Activated naive CD8-positive, alpha-beta T cell treated with anti-CD3 and anti-CD28 coated beads, Interleukin-2, amount 50 U/mL, for 16 hours (primary cell): Measurements from ENCODE around the gene SVEP1.
"Not testable (repeated sequence)": the region's sequence is repeated elsewhere in the genome, so short reads cannot be mapped to it uniquely, and the experiment has no call there.

Source experiments
- DNase-seq: peaks from one replicate; pipeline ENCODE4 v3.0.0-alpha.2; 2020; ENCODE audit warnings: low read depth, low spot score

The SVEP1 gene

GRCh38 chr9:110579034-110579861, at the start of gene SVEP1:
Gene SVEP1 (minus strand): TSS chr9:110579741. CDS start chr9:110579543, 198 bp downstream.
- no peak for DNase-seq

DNA sequence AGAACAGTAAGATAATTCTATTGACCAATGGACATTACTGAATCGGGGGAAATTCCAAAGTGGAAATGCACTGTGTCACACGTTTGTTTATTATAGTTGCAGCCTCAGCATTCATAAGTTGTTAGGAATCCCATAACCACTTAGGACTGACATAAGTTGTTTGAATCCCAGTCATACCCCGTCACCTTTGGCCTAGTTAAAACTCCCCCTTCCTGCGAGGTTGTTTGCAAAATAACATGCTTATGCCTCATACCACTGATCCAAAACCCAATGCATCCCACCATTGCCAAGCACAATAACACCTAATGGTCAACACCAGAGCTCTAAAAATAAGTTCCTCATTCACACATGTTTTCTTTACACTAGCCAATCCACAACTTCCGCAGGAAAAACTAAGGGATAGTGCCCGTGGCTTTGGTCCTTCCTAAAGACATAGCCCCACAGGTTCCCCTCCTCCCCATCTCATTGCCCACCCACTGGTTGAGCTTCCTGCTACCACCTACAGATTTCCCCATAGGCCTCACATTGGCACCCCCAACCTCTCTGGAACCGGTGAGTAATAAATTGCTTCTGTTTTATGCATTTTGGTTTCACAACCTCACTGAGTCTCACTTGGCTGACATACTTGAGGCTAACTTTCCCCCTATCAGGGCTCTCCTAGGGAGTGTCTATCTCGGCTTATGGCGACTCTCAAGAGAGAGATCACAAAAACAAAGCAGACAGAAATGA, 46.7 kb upstream of the SVEP1 start:
- DNase-seq: no peak

DNA sequence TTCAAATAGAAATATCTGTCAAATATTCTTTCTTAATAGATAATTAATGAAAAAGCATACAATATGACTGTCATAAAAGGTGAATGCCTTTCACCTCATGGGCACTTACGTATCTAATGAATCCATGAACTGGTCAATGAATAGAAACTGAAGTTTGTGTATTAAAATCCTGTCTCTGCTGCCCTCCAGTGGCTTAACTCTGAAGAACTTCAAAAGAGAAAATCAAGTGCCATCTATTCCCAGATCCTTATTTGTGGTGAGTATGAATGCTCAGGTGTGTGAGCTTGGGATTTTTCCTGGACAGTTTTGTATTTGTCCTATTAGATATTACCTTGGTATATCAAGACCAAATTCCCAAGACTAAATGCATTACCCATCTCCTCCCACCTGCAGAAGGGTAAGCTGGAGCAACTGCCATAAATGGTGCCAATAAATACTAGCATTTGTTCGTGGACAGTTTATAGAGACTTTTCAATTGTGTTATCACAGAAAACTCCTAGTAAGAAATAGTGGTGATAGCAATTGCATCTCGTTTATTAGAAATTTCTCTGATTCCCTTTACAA, 44.0 kb upstream of the SVEP1 start:
- DNase-seq: no peak

DNA sequence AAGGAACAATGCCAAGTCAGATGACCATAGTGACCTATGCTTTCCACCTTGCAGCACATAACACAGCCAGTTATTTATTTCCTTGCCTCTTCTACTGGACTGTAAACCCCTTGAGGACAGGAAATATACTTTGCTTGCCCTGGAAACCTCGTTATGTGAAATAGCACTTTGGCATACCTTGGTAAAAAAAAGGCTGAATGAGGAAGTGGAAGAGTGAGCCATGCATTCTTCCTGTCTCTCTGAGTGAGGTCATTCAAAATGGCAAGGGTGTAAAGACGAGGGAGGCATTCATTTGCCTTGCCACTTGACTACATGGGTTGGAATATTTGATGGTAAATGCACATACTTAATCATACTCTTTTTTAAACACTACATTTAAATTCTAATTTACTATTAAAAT, 42.8 kb upstream of the SVEP1 start:
- no peak for DNase-seq

GRCh38 chr9:110620726-110621125, 41.2 kb upstream of the SVEP1 start:
- no peak for DNase-seq

DNA sequence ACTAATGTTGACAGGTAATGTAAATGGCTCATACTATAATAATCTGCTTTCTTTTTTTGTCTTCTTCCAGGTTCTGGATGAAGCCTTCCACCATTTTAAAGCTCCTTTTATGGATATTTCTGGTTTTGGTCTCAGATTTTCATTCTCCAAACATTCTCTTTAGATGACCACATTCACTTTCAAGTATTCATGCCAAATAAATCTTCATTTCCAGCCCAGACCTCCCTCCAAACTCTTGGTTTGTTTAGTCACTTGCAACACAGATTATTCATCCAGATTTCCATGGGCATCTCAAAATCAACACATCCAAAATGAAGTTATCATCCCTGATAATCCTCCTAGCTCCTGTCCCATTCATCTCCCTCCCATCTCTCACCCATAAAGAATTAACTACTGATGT, 40.3 kb upstream of the SVEP1 start:
- no peak for DNase-seq

GRCh38 chr9:110615498-110615897, 36.0 kb upstream of the SVEP1 start:
- DNase-seq: no peak

DNA sequence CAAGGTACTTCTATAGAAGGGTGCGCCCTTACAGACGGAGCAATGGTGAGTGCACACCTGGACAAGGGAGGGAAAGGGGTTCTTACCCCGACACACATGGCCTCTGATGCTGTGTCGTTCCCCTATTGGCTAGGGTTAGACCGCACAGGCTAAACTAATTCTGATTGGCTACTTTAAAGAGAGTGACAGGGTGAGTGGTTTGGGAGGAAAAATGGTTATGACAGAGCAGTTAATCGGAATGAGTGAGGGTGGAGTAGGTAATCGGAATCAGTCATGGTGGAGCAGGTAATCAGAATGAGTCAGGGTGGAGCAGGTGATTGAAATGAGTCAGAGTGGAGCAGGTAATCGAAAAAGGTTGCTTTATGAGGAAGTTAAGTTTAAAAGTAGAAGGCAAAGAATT, 35.0 kb upstream of the SVEP1 start:
- not testable (repeated sequence) for DNase-seq

DNA sequence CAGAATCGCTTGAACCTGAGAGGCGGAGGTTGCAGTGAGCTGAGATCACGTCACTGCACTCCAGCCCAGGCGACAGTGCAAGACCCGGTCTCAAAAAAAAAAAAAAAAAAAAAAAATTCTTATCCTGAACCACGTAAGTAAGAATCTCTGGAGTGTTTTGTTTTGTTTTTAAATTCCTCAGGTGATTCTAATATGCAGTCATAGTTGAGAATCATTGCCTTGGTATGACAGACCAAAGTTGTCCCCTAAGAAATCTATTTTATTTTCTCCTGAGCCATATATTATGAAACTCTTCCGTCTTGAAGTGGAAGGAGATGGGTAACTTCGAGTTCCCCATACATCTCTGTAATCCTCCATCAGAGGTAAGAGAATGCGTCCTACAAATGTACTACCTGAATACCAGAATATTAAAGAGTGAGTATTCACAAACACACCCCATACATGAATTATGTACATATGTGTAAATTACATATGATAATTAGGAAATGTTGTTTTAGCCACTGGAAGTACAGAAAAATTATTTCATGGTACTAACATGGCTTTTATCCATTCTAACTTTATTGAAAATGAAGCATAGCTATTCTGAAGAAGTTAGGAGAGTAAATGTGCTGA, 26.7 kb upstream of the SVEP1 start:
- DNase-seq: no peak

DNA sequence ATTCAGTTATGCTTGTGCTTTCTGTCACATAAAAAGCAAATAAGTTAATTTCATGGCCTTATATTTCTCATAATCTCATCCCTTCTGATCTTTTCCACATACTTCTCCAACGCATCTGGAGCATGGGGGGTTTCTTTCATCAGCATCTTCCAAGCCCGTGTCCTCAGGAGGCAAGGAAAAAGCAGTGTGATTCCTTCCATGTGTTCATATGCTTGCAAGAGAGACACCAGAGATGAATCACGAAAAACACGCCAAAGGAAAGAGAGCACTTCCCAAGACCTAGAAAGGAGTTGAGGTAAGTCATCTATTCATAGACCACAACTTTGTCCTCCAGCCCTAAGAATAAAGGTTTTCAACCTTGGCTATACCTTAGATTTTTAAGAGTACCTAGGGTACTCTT, 26.0 kb upstream of the SVEP1 start:
- DNase-seq: no peak

GRCh38 chr9:110604171-110604601, 24.6 kb upstream of the SVEP1 start:
- no peak for DNase-seq

DNA sequence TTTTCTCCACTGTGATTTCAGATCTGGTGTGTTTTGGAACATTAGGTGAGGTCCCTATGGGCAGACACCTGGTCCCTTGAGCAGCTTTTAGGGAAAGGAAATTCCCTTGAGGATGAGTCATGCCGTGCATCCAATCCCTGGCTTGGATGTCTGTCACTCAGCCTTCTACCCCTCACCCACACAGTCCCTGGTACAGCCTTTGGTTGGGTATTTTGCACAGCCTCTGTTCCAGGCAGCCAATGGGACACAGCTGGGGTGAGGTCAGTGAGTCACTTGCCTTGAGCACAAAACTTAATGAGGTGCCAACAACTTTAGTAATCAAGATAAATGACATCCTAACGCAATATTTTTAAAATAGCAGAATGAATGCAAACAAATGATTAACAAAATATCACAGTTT, 22.7 kb upstream of the SVEP1 start:
- no peak for DNase-seq

- no peak for DNase-seq
These were observed 21.6 kb upstream of the SVEP1 start for GRCh38 chr9:110601098-110601497.

DNA sequence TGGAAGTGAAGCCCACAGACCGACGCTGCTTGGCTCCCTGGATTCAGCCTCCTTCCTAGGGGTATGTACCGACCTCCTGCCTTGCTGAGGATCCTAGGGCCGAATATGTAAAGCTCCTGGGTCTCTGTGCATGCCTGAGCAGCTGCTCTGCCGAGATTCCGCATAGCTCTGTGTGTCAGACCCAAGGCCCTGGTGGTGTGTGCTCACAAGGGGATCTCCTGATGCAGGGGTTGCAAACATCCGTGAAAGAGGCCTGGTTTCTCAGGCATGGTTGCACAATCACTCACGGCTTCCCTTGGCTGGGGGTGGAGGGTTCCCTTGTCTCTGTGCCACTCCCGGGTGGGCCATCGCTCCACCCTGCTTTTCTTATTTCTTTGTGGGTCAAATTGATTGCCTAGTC, 19.9 kb upstream of the SVEP1 start:
- DNase-seq: no peak

DNA sequence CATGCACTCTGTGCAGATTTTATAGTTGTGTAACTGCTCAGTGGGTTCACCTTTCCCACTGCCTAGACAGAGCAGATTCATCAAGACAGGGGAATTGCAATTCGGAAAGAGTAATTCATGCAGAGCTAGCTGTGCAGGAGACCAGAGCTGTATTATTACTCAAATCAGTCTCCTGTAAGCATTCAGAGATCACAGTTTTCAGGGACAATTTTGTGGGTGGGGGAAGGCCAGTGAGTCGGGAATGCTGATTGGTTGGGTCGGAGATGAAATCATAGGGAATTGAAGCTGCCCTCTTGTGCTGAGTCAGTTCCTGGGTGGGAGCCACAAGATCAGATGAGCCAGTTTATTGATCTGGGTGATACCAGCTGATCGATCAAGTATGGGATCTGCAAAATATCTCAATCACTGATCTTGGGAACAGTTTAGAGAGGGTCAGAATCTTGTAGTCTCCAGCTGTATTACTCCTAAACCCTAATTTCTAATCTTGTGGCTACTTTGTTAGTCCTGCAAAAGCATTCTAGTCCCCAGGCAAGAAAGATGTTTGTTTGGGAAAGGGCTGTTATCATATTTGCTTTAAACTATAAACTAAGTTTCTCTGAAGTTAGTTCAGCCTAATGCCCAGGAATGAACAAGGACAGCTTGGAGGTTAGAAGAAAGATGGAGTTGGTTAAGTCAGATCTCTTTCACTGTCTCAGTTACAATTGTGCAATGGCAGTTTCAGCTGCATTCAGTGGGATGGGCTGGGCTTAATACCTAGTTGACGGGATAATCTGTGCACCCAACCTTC, 12.7 kb upstream of the SVEP1 start:
- DNase-seq: no peak

- no peak for DNase-seq
These were observed 12.0 kb upstream of the SVEP1 start for GRCh38 chr9:110591526-110591925.

- no peak for DNase-seq
These were observed 11.3 kb upstream of the SVEP1 start for GRCh38 chr9:110590816-110591215.

GRCh38 chr9:110588296-110588695, 8.8 kb upstream of the SVEP1 start:
- DNase-seq: no peak

- DNase-seq: no peak
These were observed 3.7 kb upstream of the SVEP1 start for GRCh38 chr9:110583237-110583636.

GRCh38 chr9:110582156-110582555, 2.6 kb upstream of the SVEP1 start:
- DNase-seq: no peak

DNA sequence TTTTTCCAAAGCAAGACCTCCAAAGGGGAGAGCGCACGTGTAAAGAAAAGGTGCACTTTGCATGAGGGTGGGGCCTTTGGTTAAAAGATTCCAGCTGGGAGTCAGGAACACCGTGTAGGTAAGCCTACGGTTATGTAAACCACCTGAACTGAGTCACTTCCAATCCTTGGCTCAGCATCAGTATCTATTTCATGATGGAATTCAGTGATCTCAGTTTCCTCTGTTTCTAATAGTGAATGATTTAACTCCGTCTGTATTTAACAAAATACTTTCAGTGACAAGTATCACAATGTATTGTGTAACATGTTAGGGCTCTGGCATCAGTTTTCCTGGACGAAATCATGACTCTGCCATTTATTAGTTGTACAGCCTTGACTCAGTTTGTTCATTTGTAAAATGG, 1.3 kb upstream of the SVEP1 start:
- no peak for DNase-seq

- DNase-seq: no peak
These were observed 300 bp upstream of the SVEP1 start for GRCh38 chr9:110579862-110580219.
